Erythroblast (primary cell): Measurements from ENCODE around the gene GNAZ.

ENCODE experiments used
- GATA1 ChIP-seq: IDR thresholded peaks from 2 replicates; pipeline ENCODE4 v1.6.1; 2011; ENCODE audit warnings: low read depth, mild to moderate bottlenecking, control low read depth, low read length, moderate library complexity
- POLR2A ChIP-seq: IDR thresholded peaks from 2 replicates; pipeline ENCODE4 v1.6.1; 2011; ENCODE audit warnings: mild to moderate bottlenecking, low read length

GRCh38 chr22:23038902-23039301 lies 31.4 kb upstream of the GNAZ start:
- TF ChIP-seq POLR2A: no peak
- TF ChIP-seq GATA1: no peak
